Astrocyte of the cerebellum (primary cell): ENCODE results near the gene CCDC159.
"Not testable (repeated sequence)": the region's sequence is repeated elsewhere in the genome, so short reads cannot be mapped to it uniquely, and the experiment has no call there.

ENCODE experiments used
- DNase-seq: peaks from one replicate; pipeline ENCODE4 v3.0.0-alpha.2; 2011; ENCODE audit warnings: low read depth
- H3K4me3 ChIP-seq: 2 replicates; pipeline ENCODE4 v1.5.1; 2011; ENCODE audit warnings: mild to moderate bottlenecking, low read depth, low read length, moderate library complexity
- in situ Hi-C: cut with HindIII; loops from 2 replicates; pipeline ENCODE4 v1.10.0; 2017; ENCODE audit warnings: low sequenced_read_pairs
- TF ChIP-seq, protein P1 (sequence below): IDR thresholded peaks from 2 replicates; pipeline ENCODE4 v1.5.1; 2012; ENCODE audit warnings: low read length, low read depth, moderate library complexity, mild to moderate bottlenecking; ENCODE audit errors: missing control alignments

CCDC159 gene, protein sequence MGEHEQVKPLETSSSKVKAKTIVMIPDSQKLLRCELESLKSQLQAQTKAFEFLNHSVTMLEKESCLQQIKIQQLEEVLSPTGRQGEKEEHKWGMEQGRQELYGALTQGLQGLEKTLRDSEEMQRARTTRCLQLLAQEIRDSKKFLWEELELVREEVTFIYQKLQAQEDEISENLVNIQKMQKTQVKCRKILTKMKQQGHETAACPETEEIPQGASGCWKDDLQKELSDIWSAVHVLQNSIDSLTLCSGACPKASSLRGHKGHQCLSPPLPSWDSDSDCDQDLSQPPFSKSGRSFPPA

DNA sequence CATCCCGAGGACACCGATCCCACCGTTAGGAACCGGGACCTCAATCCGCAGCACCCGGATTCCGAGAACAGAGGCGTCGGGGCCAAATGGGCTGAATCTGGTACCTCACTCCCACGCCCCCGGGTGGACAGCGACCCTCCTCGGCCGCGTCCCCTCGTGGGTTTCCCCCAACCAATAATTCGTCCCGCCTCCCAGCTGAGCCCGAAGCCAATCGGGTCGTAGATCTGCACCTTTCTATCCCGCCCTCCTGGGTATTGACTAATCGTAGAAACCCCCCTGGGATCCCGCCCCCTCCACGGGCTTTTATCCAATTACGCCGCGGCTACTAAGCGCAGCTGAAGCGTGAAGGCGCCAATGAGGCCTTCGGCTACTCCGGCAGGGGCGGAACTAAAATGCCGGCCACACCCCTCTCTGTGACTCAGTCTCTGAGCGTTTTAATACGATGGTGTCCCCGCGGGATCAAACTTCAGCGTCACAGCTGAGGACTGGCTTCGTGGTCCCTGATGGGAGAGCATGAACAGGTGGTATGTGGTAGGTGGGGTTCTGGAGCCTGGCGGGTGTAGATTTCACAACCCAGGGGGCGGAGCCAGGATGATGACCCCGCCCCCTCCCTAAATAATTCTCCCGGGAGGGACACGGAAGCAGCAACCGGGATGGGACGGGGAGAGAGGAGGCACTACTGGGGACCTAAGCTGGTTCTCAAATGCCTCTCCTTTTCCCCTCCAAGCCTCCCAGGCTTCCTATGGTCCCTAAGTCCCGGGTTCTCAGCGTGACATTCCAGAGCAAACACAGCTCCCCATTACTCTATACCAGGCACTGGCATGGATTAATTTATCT is at the start of gene CCDC159, which contains the start of gene TMEM205:
CCDC159 (plus strand) TSS at position 416 of the 837 bp plus-strand sequence; CDS start at position 504, 88 bp downstream.
TMEM205 (minus strand) TSS at position 165 of the 837 bp plus-strand sequence. CDS start 649 bp downstream, outside the sequence.
- H3K4me3 ChIP-seq = peak within 1 kb of the TSS; percentile 65
- TF ChIP-seq, protein P1, sequence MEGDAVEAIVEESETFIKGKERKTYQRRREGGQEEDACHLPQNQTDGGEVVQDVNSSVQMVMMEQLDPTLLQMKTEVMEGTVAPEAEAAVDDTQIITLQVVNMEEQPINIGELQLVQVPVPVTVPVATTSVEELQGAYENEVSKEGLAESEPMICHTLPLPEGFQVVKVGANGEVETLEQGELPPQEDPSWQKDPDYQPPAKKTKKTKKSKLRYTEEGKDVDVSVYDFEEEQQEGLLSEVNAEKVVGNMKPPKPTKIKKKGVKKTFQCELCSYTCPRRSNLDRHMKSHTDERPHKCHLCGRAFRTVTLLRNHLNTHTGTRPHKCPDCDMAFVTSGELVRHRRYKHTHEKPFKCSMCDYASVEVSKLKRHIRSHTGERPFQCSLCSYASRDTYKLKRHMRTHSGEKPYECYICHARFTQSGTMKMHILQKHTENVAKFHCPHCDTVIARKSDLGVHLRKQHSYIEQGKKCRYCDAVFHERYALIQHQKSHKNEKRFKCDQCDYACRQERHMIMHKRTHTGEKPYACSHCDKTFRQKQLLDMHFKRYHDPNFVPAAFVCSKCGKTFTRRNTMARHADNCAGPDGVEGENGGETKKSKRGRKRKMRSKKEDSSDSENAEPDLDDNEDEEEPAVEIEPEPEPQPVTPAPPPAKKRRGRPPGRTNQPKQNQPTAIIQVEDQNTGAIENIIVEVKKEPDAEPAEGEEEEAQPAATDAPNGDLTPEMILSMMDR = no peak
- peak; percentile 98 for DNase-seq
- in situ Hi-C loops = no loop called here

DNA sequence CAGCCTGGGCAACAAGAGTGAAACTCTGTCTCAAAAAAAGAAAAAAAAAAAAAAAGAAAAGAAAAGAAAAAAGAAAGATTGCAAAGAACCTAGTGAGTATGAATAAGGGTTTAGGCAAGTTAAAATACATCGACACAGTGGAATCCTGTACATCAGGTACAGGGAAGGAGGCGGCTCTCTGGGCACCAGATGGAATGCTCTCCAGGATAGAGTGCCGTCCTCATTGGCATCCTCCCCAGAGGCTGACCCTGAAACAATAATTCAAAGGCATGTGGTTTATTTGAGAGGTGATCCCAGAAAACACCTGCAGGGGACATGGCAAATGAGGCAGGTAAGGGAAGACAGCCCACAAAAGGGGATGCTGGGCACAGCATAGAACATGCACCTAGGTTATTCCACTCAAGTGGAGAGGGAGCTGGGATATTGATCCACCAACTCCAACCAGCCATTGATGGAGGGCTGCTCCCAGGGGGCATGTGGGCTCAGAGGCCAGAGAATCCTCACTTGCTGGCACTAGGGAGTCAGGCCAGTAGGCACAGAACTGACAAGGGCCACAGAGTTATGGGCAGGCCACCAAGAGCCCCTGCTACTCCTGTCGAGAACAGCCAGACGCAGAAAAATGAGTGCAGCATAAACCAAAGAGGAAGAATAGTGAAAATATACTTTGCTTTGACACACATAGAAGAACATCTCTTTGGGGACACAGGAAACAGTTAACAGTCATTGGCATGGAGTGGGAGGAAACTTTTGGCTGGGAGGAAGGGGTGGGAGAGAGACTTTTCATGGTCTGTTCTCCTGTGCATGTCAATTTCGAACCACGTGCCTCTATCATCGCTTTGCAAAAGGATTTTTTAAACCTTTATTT is 46.1 kb upstream of the CCDC159 start:
- DNase-seq = no peak
- H3K4me3 ChIP-seq = no peak overlapping the region
- TF ChIP-seq, protein P1 = no peak
- in situ Hi-C loops = no loop called here

DNA sequence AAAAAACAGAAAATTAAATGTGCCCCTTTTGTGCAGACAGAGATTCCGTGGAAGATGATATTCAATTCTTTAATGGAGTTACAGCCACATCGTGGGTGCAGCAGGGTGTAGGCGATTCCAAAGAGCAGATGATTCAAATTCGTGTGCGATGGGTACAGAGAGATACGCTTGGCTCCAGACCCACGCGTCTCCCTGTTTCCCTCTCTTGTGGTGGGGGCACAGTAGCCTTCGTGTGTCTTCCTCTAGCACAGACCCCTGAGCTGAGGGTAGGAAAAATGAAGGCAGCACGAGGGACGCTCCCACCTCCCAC is 45.6 kb upstream of the CCDC159 start:
- in situ Hi-C loops = no loop called here
- TF ChIP-seq, protein P1 = no peak
- no peak overlapping the region for H3K4me3 ChIP-seq
- no peak for DNase-seq

DNA sequence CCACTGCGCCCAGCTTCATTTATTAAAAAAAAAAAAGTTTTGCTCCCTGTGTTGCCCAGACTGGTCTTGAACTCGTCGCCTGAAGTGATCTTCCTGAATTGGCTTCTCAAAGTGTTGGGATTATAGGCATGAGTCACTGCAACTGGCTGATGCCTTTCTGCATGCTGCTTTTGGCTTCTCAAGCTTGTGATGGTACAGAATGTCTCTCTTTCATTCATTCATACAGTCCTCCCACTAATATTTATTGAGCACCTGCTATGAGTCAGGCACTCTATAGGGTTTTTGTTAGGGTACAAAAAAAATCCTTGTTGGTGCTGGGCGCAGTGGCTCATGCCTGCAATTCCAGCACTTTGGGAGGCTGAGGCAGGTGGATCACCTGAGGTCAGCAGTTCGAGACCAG is 41.4 kb upstream of the CCDC159 start:
- in situ Hi-C loops = no loop called here
- TF ChIP-seq, protein P1 = no peak
- no peak overlapping the region for H3K4me3 ChIP-seq
- DNase-seq = no peak

DNA sequence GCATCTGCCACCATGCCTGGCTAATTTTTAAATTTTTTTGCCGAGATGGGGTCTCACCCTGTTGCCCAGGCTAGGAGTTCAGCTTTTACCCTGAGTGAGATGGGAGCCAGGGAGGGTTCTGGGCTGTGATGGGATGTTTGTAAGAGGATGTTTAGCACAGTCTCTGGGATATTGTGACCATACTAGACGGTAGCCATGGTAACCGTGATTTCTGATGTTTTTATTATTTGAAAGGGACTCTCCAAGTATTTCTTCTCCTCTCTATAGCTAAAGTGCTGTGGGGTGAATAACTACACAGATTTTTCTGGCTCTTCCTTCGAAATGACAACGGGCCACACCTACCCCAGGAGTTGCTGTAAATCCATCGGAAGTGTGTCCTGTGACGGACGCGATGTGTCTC is 40.0 kb upstream of the CCDC159 start:
- TF ChIP-seq, protein P1 = no peak
- DNase-seq = no peak
- in situ Hi-C loops = no loop called here
- no peak overlapping the region for H3K4me3 ChIP-seq

DNA sequence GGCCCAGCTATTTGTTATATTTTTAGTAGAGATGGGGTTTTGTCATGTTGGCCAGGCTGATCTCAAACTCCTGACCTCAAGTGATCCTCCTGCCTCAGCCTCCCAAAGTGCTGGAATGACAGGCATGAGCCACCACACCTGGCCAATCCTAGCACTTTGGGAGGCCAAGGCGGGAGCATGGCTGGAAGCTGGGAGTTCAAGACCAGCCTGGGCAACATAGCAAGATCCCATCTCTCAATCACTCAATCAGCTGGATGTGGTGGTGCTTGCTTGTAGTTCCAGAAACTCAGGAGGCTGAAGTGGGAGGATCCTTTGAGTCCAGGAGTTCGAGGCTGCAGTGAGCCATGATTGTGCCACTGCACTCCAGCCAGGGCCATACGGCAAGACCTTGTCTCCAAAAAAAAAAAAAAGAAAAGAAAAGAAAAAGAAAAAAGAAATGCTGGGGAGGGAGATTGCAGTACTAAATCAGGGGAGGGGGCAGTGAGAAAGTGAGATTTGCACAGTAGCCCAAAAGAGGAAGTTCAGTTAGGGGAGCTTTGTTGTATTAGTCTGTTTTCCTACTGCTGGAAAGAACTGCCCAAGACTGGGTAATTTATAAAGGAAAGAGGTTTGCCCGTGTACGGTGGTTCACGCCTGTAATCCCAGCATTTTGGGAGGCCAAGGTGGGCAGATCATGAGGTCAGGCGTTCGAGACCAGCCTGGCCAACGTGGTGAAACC is 25.9 kb upstream of the CCDC159 start:
- H3K4me3 ChIP-seq, DNase-seq, in situ Hi-C loops: not testable (repeated sequence)
